GM19324 (cell line): ENCODE results near the gene TTC17.
A peak's percentile ranks its signal among the peaks of the same experiment; 100 is the strongest.
"Not testable (repeated sequence)": the region's sequence is repeated elsewhere in the genome, so short reads cannot be mapped to it uniquely, and the experiment has no call there.

Source experiments
- ATAC-seq: cut with Tn5 transposase; IDR thresholded peaks from one replicate; pipeline ENCODE4 v1.9.1; 2021; ENCODE audit warnings: mild to moderate bottlenecking, moderate library complexity; ENCODE audit not compliant: unreplicated experiment, low FRiP score

Gene TTC17, protein sequence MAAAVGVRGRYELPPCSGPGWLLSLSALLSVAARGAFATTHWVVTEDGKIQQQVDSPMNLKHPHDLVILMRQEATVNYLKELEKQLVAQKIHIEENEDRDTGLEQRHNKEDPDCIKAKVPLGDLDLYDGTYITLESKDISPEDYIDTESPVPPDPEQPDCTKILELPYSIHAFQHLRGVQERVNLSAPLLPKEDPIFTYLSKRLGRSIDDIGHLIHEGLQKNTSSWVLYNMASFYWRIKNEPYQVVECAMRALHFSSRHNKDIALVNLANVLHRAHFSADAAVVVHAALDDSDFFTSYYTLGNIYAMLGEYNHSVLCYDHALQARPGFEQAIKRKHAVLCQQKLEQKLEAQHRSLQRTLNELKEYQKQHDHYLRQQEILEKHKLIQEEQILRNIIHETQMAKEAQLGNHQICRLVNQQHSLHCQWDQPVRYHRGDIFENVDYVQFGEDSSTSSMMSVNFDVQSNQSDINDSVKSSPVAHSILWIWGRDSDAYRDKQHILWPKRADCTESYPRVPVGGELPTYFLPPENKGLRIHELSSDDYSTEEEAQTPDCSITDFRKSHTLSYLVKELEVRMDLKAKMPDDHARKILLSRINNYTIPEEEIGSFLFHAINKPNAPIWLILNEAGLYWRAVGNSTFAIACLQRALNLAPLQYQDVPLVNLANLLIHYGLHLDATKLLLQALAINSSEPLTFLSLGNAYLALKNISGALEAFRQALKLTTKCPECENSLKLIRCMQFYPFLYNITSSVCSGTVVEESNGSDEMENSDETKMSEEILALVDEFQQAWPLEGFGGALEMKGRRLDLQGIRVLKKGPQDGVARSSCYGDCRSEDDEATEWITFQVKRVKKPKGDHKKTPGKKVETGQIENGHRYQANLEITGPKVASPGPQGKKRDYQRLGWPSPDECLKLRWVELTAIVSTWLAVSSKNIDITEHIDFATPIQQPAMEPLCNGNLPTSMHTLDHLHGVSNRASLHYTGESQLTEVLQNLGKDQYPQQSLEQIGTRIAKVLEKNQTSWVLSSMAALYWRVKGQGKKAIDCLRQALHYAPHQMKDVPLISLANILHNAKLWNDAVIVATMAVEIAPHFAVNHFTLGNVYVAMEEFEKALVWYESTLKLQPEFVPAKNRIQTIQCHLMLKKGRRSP

DNA sequence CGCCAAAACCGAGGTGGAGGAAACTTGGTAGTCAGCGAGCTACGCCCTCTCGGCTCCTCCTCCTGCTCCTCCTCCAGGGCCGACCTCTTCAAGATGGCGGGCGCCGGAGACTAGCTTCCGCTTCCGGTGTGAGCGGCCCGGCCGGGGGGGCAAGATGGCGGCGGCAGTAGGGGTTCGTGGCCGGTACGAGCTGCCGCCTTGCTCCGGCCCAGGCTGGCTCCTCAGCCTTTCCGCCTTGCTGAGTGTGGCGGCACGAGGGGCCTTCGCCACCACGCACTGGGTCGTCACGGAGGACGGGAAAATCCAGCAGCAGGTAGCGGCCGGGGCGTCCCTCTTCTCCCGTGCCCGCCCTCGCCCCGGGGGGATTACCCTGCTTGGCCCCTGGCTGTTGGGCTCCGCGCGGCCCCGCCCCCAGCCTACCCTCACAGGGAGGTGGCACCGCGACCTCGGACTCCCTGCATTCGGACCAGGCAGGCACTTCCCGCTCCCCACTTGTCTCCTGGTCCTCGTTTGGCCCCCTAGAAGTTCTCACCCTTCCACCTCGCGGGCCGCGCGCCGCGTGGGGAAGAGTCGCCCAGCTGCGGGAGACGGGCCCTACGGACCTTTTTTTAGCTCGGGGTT is at the start of gene TTC17:
TSS of gene TTC17 (plus strand) at position 120 of the 621 bp plus-strand sequence. CDS start at position 155, 35 bp downstream.
- peak; percentile 96 for ATAC-seq

DNA sequence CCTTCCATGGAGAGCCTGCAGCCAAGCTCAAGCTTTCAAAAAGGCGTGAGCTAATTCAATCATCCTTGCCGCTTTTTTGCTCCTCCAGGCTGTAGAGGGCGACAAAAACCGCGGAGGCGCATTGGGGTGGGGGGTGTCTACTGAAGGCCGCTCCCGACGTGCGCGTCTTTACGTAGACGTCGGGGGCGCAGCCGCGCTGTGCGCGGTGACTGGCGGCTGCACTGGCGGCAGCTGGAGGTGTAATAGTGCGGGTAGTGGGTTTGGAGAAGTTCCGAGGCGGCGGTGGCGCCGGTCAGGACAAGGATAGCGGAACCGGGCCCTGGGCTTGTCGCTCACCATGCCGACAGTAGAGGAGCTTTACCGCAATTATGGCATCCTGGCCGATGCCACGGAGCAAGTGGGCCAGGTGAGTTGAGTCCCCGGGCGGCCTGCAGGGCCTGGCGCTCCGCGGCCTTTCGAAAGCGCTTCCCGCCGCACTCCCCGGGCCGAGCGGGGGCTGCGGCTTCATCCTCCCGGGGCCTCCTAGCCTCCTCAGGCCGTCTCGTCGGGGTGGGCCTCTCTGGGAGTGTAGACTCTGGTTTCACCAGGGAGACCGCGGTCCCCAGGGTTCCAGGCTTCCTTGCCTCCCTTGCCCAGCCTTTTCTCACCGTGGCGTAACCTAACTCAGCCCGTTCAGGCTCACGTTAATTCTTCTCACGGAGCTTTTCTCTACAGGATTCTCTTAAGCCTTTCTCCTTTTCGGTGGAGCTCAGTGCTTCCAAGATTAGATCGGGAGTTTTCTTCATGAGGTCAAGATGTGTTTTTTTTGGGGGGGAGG is 46.7 kb upstream of the TTC17 start, which contains the start of gene API5:
TSS of gene API5 (plus strand) at position 206 of the 817 bp plus-strand sequence. CDS start at position 338, 132 bp downstream.
- ATAC-seq: peak; percentile 100

DNA sequence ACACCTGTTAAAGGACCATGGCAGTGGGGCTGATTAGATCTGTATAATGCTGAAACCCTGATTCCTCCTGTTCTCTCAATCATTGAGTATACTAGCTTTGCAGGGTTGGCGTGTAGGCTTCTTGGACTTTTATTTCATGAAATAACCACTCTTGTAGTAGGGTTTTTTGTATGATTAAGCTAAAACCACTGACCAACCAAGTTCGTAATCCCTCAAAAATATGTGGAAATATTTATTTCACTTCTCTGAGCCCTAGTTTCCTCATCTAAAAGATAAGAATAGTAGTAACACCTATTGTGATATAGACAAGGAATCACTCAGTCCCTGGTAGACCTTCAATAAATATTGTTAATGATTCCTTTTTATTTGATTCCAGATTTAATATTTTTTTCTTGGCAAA is 42.8 kb upstream of the TTC17 start:
- ATAC-seq: no peak

DNA sequence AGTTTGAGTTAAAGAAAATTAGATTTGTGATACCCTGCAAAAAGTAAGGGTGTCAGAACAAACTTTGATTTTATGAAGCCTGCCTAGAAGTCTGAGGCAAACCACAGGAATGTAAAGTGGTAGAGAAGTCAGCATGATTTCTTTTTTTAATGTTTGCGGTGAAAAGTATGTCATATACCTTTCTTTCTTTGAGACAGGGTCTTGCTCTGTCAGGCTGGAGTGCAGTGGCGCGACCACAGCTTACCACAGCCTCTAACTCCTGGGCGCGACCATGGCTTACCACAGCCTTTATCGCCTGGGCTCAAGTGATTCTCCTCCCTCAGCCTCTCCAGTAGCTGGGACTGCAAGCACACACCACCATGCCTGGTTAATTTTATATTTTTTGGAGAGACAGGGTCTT is 42.3 kb upstream of the TTC17 start:
- ATAC-seq: no peak

DNA sequence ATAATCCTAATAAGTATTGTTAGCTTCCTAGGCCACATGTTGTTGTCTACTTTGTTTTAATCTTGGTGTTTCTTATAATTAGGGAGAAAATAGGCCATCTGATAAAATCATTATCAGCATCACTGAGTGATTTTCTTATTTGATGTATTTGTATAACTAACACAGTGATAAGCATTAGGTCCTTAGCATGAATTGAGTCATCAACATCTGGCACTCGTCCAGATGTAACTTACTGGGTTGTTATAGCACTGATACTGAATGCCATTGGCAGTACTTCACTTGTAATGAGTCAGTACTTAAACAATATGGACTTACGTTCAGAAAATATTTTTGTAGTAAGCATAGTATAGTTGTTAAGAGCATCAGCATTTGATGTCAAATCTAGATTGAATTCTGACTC is 30.7 kb upstream of the TTC17 start:
- no peak for ATAC-seq

DNA sequence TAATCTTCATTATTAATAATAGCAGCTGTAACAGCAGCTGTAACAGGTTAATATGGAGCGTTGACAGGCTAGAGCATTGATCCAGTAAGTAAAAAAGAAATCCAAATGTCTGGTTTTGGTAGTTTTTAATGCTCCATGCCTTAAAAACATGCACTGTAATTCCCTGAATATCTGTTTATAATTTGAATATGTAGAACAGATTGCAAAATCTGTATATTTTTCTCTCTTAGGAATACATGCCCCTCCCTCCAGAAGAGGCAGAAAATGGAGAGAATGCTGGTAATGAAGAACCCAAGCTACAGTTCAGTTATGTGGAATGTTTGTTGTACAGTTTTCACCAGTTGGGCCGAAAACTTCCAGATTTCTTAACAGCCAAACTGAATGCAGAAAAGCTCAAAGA is 30.2 kb upstream of the TTC17 start:
- ATAC-seq: no peak

DNA sequence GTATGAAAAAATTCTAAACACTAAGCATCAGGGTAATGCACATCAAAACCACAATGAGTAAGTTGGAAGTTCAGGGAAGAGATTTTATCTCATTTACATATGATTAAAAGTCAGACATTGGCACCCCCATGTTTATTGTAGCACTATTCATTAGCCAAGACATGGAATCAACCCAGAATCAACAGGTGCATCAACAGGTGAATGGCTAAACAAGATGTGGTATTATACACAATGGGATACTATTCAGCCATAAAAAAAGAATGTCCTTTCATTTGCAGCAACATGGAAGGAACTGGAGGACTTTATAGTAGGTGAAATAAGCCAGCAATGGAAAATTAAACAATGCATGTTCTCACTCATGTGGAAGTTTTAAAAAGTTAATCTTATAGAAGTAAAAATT is 17.6 kb upstream of the TTC17 start:
- no peak for ATAC-seq

DNA sequence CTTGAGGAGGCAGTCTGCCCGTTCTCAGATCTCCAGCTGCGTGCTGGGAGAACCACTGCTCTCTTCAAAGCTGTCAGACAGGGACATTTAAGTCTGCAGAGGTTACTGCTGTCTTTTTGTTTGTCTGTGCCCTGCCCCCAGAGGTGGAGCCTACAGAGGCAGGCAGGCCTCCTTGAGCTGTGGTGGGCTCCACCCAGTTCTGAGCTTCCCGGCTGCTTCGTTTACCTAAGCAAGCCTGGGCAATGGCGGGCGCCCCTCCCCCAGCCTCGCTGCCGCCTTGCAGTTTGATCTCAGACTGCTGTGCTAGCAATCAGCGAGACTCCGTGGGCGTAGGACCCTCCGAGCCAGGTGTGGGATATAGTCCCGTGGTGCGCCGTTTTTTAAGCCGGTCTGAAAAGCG is 7.3 kb upstream of the TTC17 start:
- not testable (repeated sequence) for ATAC-seq

DNA sequence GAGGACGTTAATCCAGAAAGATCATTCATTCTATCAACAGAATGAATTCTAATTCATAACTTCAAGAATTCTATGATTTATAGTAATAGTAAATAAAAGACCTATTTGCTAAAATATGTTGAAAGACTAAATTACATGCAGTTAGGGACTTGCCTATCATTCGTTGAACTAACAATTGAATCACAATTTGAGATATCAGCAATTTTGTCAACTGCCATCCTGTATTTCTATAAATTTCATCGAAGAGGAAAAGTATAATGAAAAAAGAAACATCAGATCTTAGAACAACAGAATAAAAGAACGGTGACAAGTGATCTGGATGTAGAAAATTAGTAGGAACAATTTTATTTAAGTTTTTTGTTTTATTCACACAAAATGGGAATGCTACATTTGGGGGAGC is 4.4 kb upstream of the TTC17 start:
- no peak for ATAC-seq

DNA sequence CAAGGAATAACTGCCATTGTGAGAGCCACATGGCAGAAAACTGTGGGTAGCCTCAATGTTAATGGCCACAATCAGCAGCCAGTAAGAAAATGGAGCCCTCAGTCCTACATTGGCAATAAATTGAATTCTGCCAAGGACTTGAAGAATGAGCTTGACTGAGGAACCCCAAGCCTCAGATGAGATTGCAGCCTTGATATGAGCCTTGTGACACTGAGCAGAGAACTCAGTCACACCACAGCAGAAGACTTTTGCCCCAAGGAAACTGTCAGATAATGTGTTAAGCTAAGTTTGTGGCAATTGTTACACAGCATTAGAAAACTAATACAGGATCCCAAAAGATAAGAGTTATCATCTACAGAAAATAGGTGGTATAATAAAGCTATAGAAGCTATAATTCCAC is 2.4 kb upstream of the TTC17 start:
- ATAC-seq: no peak

DNA sequence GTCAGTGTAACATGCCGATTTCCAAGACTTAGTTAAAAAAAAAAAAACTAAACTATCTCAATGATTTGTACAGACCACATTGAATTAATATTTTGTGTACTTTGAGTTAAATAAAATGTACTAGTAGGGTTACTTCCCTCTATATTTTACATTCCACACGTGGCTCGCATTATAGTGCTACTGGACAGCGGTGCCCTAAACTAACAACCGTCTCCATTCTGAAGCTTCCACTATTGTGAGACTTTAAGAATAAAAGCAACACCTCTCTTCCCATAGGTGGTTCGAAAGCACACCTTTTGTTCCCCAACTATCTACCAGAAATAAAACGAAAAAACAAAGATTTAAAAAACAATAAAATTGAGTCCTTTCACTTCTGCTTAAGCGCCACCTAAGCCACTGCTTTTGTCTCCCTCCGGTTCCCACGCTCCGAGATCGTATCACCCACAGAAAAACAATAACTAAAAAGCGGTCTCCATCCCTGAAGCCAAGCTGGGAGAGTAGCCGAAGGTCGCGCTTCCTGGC is 380 bp upstream of the TTC17 start:
- no peak for ATAC-seq

DNA sequence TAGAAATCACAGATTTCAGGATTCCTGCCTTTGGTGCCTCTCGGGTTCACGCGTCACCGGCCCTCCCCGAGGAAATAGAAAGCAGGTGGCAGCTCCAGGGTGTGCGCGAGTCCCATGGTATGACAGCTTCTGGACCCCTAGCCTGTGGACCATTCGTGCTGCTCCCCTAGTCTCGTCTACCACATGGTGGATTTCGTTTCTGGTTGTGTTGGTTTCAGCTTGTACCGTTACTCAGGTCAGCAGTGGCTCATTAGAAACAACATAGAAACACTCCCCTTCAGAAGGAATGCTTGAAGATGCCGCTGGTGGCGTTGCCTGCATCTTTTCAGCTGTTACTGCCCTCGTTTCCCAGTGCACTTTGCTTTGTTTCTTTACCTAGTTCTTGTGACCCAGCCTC is 700 bp downstream of the TTC17 start:
- peak; percentile 42 for ATAC-seq

DNA sequence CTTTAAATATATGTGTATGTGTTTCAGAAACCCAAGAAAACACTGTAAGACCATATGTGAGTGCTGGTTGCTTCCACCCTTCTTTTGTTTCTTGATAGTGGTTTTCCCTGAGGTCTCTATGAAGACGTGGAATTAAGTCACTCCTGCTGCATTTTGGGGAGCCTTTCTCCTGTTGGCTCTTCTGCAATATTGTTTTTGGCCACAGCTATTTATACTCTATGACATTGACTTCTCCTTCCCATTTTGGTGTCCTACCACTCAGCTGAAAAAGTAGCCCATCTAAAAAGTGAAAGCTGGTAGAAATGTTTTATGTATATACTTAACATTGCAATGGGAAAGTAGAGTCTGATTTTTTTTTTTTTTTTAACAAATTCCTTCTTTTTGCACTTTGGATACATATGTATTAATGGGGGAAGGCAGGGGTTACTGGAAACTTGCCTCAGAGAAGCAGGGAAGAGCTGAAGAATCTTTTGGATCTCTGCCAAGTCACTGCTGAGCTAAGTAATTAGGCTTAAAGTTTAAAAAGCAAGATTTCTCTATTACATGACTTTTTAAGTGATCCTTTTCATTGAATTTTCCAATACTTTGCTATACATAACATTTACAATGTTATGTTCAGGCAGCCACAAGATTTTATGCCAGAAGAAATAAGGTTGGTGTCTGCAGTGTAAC is 1.8 kb downstream of the TTC17 start:
- no peak for ATAC-seq

DNA sequence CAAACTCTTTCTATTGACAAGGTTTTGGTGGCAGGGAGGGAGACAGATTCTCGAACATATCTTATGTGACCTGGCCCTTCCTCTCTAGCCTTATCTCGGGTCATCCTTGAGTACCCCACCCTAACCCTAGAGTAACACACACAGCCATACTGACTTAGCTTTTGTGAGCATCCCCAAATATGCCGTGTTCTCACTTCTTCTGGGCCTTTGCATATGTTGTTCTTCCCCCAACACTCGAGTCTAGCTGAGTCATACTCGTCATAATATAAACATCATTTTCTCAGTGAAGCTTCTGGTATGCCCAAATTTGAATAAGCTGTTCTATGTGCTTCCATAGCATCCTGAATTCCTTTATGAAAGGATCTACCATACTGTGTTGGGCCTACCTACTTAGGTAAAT is 8.0 kb downstream of the TTC17 start:
- ATAC-seq: no peak

DNA sequence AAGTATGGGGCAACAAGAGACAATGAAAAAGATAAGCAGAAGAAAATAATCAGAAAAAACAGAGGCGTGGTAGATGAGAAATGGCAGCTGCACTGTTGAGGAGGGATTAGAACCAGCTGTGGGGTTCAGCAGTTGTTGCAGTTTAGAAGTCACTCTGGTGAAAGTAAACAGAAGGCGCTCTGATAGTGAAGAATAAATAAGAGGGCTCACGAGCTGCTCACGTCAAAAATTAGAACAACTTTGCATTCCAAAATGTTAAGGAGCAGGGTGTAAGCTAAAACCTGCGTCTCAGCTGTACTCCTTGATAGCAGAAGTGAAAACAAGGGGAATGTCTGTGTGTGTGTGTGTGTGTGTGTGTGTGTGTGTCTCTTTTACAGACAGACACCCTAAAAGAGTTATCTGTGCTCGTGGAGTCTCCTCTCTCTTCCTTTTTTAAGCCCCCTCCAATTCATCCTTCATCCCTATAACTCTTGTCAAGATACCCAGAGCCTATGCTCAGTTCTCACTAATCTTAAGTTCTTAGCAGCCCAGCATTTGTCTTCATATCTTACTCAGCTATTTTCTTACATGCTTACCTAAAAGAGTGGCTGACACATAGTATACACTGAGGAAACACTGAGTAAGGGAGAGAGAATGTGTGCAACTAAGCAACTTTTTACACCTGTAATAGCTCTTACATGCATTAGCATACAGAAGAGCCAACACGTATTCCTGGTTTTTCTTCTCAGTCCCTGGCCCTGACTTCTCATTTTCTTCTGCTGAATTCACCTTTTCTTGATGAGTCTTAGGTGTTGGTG is 8.9 kb downstream of the TTC17 start:
- peak; percentile 70 for ATAC-seq

DNA sequence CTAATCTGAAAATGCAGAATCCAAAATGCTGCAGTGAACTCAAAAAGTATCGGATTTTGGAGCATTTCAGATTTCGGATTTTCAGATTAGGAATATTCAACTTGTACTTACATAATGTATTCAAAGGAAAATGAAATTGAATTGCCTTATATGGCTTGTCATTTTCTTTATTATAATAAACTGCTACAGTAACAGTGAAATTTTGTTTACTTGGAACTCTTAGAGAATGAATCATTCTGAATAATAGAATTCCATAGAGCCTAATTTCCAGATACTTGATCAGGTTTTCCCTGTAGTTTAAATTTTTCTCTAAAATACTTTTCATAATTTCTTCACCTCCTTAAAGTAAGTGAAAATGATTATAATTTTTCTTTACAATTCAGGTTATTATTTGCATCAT is 17.3 kb downstream of the TTC17 start:
- ATAC-seq: no peak

DNA sequence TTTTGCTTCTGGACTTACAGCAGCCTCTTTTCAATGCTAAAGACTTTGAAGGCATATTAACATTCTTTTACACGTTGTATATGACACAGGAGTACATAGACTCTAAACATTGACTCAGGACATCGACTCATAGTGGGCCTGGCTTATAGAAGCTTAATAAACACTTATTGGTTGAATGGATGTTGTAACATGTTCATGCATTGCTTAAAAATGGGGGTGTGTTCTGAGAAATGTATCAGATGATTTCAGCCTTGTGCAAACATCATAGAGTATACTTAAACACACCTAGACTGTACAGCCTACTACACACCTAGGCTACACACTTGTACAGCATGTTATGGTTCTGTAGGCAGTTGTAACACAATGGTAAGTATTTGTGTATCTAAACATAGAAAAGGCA is 17.9 kb downstream of the TTC17 start:
- no peak for ATAC-seq

DNA sequence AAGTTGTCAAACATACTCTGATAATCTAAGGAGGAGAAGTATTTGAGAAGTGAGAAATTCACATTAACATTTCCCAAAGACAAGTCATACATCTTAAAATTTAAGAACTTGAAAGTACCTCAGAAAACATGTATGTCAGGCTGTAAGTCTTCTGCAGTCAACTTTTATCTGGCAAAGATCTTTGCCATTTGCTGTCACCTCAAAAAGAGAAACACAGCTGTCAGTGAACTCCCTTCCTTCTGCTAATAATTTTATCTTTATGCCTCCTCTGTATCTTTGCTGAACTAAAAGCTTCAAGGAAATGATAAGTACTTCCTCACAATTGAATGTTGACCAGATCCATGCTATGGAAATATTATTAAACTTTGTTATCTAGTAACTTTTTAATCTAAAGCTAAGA is 18.7 kb downstream of the TTC17 start:
- ATAC-seq: no peak
